CD4-positive, alpha-beta T cell treated with Interleukin-10 for 1 hour (primary cell): ENCODE results near the gene GADL1.

Source experiments
- DNase-seq: peaks from one replicate; pipeline ENCODE4 v3.0.0-alpha.2; 2020

The GADL1 gene

GRCh38 chr3:30691249-30691880, 203.1 kb downstream of the GADL1 start:
- no peak for DNase-seq

- no peak for DNase-seq
Observed at GRCh38 chr3:30690199-30690598, 204.3 kb downstream of the GADL1 start.

GRCh38 chr3:30688776-30689641, 205.5 kb downstream of the GADL1 start:
- DNase-seq = no peak

GRCh38 chr3:30687930-30688570, 206.4 kb downstream of the GADL1 start:
- DNase-seq = no peak

GRCh38 chr3:30686799-30687198, 207.7 kb downstream of the GADL1 start:
- no peak for DNase-seq

GRCh38 chr3:30686176-30686575, 208.3 kb downstream of the GADL1 start:
- DNase-seq = no peak

GRCh38 chr3:30685267-30685667, 209.2 kb downstream of the GADL1 start:
- DNase-seq = no peak

- DNase-seq = no peak
Observed at GRCh38 chr3:30684356-30684755, 210.1 kb downstream of the GADL1 start.

GRCh38 chr3:30683769-30684168, 210.7 kb downstream of the GADL1 start:
- no peak for DNase-seq

- DNase-seq = no peak
Observed at GRCh38 chr3:30682434-30683155, 211.9 kb downstream of the GADL1 start.

GRCh38 chr3:30681649-30682211, 212.7 kb downstream of the GADL1 start:
- DNase-seq = no peak

- DNase-seq = no peak
Observed at GRCh38 chr3:30680789-30681648, 213.4 kb downstream of the GADL1 start.

- no peak for DNase-seq
Observed at GRCh38 chr3:30679045-30679444, 215.4 kb downstream of the GADL1 start.

GRCh38 chr3:30677347-30677685, 217.1 kb downstream of the GADL1 start:
- no peak for DNase-seq

- DNase-seq = no peak
Observed at GRCh38 chr3:30676424-30677346, 217.8 kb downstream of the GADL1 start.
